Thymus (tissue), 11 donors: ENCODE data around the gene FRMD4A. TPM values are rescaled to one million over a fixed set of nuclear protein-coding genes. Genes with fewer than 3 reads are reported as not detected.
A peak's percentile ranks its signal among the peaks of the same experiment; 100 is the strongest.

Experiments
- DNase-seq, 9 donors: peaks; one replicate each; pipeline ENCODE4 v3.0.0-alpha.2; 2013; ENCODE audit warnings: low spot score in 9 of 9, low read depth in 6 of 9, missing footprints in 1 of 9
- H3K27ac ChIP-seq, 2 donors: one replicate each; pipeline ENCODE4 v1.5.1; 2013; ENCODE audit warnings: control low read depth in 1 of 2, low read depth in 1 of 2, low read length in 1 of 2, mild to moderate bottlenecking in 1 of 2, moderate library complexity in 1 of 2
- H3K27me3 ChIP-seq, 2 donors: one replicate each; pipeline ENCODE4 v1.5.1; 2013; ENCODE audit warnings: low read length in 1 of 2; ENCODE audit not compliant: control insufficient read depth in 2 of 2, insufficient read depth in 1 of 2
- H3K36me3 ChIP-seq, 2 donors: one replicate each; pipeline ENCODE4 v1.5.1; 2013; ENCODE audit warnings: low read length in 1 of 2, mild to moderate bottlenecking in 1 of 2, moderate library complexity in 1 of 2; ENCODE audit not compliant: control insufficient read depth in 2 of 2, insufficient read depth in 2 of 2
- H3K4me1 ChIP-seq, 2 donors: one replicate each; pipeline ENCODE4 v1.5.1; 2013; ENCODE audit warnings: low read length in 2 of 2; ENCODE audit not compliant: control insufficient read depth in 2 of 2, insufficient read depth in 2 of 2
- H3K4me3 ChIP-seq, 2 donors: one replicate each; pipeline ENCODE4 v1.5.1; 2013; ENCODE audit warnings: low read length in 2 of 2, control low read depth in 1 of 2, mild to moderate bottlenecking in 1 of 2
- H3K9me3 ChIP-seq, 2 donors: one replicate each; pipeline ENCODE4 v1.5.1; 2013; ENCODE audit warnings: low read length in 1 of 2, mild to moderate bottlenecking in 1 of 2; ENCODE audit not compliant: control insufficient read depth in 2 of 2, insufficient read depth in 1 of 2
- WGBS: extraction: QIAGEN DNeasy Blood & Tissue Kit; methylation state at CpG from one replicate; pipeline ENCODE4 v1.1.7; 2013; 5-methylcytosine and 5-hydroxymethylcytosine counted together
- polyA plus RNA-seq: library from polyadenylated mRNA; stranded (reverse); fragments of 200-250 nt; gene quantifications from one replicate; pipeline ENCODE4 v1.2.3, GENCODE V29; 2013
- total RNA-seq: library from RNA; stranded (reverse); fragments of 120-200 nt; gene quantifications from one replicate; pipeline ENCODE4 v1.2.4, GENCODE V29; 2013
- donor health status: healthy.

Gene FRMD4A
- total and polyA plus RNA-seq, 2 donors = 13.3 to 16.2 TPM

DNA sequence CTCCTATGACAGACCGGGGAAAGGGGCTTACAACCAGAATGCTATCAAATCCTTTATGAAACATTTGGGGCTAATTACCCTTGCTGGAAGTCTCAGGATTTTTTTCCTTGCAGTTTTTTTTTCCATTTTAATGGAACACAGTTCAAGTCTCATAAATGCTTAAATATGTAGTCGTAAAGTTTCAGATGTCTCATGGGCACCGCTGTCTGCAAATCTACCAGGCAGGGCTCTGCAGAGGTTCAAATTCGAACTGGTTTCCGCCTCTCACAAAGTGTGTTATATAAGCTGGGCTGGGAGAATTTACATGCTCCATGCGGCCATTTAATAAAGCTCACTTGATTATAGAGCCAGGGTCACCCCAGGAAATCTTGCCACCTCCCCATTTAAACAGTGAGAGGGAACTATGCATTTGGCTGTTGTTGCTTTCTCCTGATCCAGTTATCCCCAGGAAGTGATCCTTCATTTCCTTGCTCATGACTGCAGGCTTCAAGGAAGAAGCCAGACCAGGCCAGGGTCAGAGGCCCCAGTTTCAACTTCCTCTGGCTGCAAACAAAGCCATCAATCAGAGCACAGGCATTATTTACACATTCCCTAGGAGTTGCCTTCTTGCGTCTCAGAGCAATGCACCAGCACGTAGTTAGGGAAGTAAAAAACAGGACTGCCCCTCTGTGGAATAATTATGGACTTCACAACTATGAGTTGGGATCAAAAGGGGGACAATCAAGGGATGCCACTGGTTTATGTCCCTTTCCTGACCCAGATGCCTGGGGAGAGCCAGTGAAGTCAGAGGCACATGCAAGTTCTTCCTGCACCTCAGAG is 385.1 kb downstream of the FRMD4A start:
- Histone ChIP-seq H3K27me3 (no peaks in the 10 kb centered on the region), H3K36me3 (no peaks in the 10 kb centered on the region), H3K4me1 (no peaks in the 10 kb centered on the region), H3K4me3 (no peak overlapping the region), H3K9me3 (no peaks in the 10 kb centered on the region), H3K27ac (no peak overlapping the region)
- no peak for DNase-seq
- WGBS = 82% methylated on average over 8 of the region's 8 CpGs

DNA sequence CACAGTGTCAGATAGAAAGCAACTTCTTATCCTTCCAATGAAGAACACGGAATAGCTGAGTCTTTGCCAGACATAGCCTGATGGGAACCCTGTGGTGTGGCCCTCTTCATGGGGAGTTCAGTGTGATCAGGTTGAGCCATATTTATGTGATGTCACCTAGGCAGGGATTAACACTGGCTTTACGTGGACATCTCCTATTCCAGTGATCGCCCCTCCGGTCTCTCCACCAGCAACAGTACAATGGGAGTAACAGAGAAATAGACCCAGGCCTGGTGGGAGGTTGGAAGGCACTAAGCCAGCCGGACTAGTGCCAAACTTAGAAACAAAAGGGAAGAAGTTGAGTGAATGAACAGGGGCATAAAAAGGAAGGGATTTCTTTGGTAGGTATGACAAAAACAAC is 385.9 kb downstream of the FRMD4A start:
- DNase-seq = no peak
- no peak overlapping the region for H3K4me3 ChIP-seq
- WGBS = 95% methylated on average over 5 of the region's 5 CpGs

DNA sequence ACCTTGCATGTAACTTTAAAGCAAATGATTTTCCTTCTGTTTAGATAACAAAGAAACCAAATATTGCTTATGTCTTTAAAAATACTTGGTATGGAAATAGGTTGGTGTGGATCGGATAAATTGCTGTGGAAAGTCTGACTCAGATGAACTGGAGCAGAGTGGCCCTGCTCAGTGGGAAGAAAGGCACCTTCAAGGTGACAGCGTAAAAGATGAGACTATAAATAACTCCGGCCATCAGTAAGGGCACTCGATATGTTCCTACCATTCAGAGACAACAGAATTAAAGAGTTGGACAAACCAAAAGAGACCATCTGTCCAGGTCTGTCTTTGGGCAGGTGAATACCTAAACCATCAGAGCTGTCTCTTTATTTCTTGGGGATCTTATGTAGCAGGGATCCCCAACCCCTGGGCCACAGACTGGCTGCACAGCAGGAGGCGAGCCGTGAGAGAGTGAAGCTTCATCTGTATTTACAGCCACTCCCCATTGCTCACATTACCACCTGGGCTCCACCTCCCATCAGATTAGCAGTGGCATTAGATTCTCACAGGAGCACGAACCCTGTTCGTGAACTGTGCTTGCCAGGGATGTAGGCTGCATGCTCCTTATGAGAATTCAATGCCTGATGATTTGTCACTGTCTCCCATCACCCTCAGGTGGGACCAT is 386.9 kb downstream of the FRMD4A start:
- H3K9me3 ChIP-seq = no peaks in the 10 kb centered on the region
- WGBS = 95% methylated on average over 8 of the region's 8 CpGs

More for the DNA sequence above, 385.9 kb downstream of the FRMD4A start:
- Histone ChIP-seq H3K9me3 (no peaks in the 10 kb centered on the region), H3K36me3 (no peaks in the 10 kb centered on the region), H3K27me3 (no peaks in the 10 kb centered on the region), H3K27ac (no peak overlapping the region), H3K4me1 (no peaks in the 10 kb centered on the region)

DNA sequence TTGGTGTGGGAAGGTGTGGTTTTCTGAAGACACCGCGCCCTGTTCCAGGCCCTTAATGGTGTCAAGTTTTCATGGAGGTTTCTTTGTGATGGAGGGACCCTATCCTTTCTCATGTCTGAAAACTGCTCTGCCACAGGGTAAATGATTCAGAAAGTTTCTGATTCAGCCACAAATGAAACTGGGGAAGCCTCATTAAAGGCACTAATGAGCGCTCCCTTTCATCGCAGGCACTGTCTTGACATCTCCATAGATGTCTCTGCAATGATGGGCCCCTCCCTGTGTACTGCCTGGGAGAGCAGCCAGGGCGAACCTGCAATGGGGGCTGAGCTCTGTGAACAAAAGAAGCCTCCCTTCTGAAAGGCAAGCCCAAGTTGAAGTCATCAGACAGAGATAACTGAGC is 388.7 kb downstream of the FRMD4A start:
- H3K36me3 ChIP-seq = no peaks in the 10 kb centered on the region
- H3K27me3 ChIP-seq = no peaks in the 10 kb centered on the region
- 74% methylated on average over 5 of the region's 5 CpGs for WGBS
- no peaks in the 10 kb centered on the region for H3K9me3 ChIP-seq
- DNase-seq = no peak
- no peaks in the 10 kb centered on the region for H3K4me1 ChIP-seq
- H3K27ac ChIP-seq = no peak overlapping the region
- H3K4me3 ChIP-seq = no peak overlapping the region

More for the DNA sequence above, 386.9 kb downstream of the FRMD4A start:
- no peaks in the 10 kb centered on the region for H3K27me3 ChIP-seq
- no peaks in the 10 kb centered on the region for H3K4me1 ChIP-seq
- H3K4me3 ChIP-seq = no peak overlapping the region
- H3K36me3 ChIP-seq = no peaks in the 10 kb centered on the region
- no peak for DNase-seq
- no peak overlapping the region for H3K27ac ChIP-seq

DNA sequence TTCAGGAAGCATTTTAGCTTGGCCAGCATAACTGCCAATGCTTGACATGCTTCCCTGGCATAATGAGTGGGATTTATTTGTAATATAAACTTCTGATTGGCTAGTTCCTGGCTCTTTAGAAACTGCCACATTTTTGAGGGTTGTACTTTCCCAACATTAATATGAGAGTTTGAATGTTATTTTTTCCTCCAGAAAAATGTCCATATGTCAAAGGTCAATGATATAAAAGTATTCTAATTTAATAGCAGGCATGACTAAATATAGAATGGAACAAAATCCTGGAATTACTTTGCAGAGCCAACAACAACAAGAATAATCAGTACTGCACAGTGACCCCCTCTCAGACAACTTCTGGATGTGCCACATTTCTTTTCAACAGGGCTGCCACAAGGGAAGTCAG is 391.3 kb downstream of the FRMD4A start:
- Histone ChIP-seq H3K27me3 (peaks cover 0 to 2% of the 10 kb centered on the region in 2 donors), H3K36me3 (no peaks in the 10 kb centered on the region), H3K4me3 (no peak overlapping the region), H3K9me3 (no peaks in the 10 kb centered on the region), H3K4me1 (no peaks in the 10 kb centered on the region), H3K27ac (no peak overlapping the region)
- no peak for DNase-seq

DNA sequence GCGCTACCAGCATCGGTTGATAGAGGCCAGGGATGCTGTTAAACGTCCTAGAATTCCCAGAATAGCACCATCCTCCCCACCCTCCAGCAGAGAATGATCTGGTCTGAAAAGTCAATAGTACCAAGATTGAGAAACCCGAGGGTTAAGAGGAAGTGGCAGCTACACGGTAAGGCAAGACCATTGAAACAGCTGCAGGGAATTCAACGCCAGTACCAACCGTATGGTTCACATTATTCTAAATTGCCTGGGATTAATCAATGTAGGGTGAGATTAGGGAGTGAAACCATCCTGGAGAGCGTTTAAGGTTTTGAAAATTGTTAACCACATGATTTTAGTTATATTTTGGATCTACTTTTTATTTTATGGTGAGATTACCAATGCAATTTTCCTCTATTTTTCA is 391.8 kb downstream of the FRMD4A start:
- no peak overlapping the region for H3K4me3 ChIP-seq
- DNase-seq = no peak
- H3K4me1 ChIP-seq = no peaks in the 10 kb centered on the region
- H3K27ac ChIP-seq = no peak overlapping the region
- 66% methylated on average over 8 of the region's 8 CpGs for WGBS
- H3K27me3 ChIP-seq = peaks cover 0 to 2% of the 10 kb centered on the region in 2 donors
- no peaks in the 10 kb centered on the region for H3K36me3 ChIP-seq
- H3K9me3 ChIP-seq = no peaks in the 10 kb centered on the region

DNA sequence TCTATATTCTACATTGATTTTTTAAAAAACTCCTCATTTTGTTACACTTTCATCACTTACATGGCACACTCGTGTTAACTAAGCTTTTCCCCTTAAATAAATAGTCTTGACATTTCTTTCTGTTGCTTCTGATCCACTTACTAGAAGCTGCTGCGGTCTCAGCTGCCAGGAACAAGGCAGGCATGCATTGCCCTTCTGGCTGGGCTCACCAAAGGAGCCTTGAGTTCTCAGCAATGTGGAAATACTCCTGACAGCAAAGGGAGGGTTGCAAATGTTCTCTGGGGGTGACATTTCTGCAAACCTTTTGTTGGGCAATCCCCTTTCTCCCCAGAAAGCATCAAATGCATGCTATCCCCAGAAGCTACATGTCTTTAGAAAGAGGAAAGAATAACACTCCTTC is 393.9 kb downstream of the FRMD4A start:
- H3K36me3 ChIP-seq = no peaks in the 10 kb centered on the region
- H3K27ac ChIP-seq = no peak overlapping the region
- DNase-seq = no peak
- no peaks in the 10 kb centered on the region for H3K9me3 ChIP-seq
- WGBS = 81% methylated on average over 2 of the region's 2 CpGs
- peaks cover 0 to 2% of the 10 kb centered on the region in 2 donors for H3K27me3 ChIP-seq
- H3K4me3 ChIP-seq = no peak overlapping the region
- no peaks in the 10 kb centered on the region for H3K4me1 ChIP-seq

DNA sequence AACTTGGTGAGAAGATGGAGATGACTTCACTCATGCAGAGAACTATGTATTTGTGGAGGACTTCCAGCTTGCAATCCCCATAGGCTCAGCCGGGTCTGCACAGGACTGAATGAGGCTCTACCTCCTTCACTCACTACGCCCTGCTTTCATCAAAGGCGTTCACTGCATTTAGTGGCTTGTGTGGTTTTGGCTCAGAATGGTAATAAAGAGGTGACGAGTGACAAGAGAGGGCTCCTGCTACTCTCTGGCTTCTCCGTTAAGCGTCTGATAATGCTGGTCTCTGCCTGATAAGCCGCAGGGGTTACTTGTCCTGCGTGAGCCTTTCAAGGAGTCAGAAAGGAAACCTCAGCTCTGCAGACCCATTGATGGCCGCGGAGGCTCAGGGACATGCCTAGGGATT is 400.6 kb downstream of the FRMD4A start:
- DNase-seq = peak in 7 of 9 donors; percentile 6 to 50 (median 18)
- 15% methylated on average over 10 of the region's 10 CpGs for WGBS
- H3K27ac ChIP-seq = no peak overlapping the region
- H3K27me3 ChIP-seq = peaks cover 0 to 8% of the 10 kb centered on the region in 2 donors
- no peak overlapping the region for H3K4me3 ChIP-seq
- H3K4me1 ChIP-seq = peaks cover 0 to 5% of the 10 kb centered on the region in 2 donors
- H3K36me3 ChIP-seq = no peaks in the 10 kb centered on the region
- H3K9me3 ChIP-seq = no peaks in the 10 kb centered on the region

DNA sequence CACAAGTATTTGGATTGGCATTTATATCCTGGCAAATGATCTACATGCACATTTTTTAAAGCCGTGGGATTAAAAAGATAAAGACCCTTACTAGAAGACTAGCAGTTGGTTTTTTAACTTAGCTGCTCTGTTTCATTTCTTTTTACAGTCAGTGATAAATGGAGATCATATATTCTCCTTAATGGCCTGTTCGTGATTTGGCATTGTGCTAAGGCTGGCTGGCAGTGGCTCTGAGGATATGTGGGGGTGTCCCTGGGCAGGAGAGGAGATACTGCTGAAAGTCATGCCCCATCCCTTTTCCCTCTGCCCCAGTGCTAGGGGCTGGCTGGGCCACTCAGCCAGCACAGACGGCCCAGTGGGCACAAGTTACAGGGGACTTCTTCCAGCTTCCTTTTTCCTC is 402.3 kb downstream of the FRMD4A start:
- WGBS = 87% methylated on average over 3 of the region's 3 CpGs

More for the DNA sequence above, 402.3 kb downstream of the FRMD4A start:
- peaks cover 0 to 8% of the 10 kb centered on the region in 2 donors for H3K27me3 ChIP-seq
- no peak for DNase-seq
- no peaks in the 10 kb centered on the region for H3K36me3 ChIP-seq
- H3K27ac ChIP-seq = no peak overlapping the region
- no peaks in the 10 kb centered on the region for H3K9me3 ChIP-seq
- no peak overlapping the region for H3K4me3 ChIP-seq
- peaks cover 0 to 5% of the 10 kb centered on the region in 2 donors for H3K4me1 ChIP-seq
